Measurements from ENCODE around the gene TMEM154.
"Not testable (repeated sequence)": the region's sequence is repeated elsewhere in the genome, so short reads cannot be mapped to it uniquely, and the experiment has no call there.

Gene TMEM154

GRCh38 chr4:152665691-152666395, 14.0 kb downstream of the TMEM154 start:
- no peak for DNase-seq (ENCODE audit: low spot score)

GRCh38 chr4:152664067-152664378, 15.8 kb downstream of the TMEM154 start:
- not testable (repeated sequence) for DNase-seq (ENCODE audit: low spot score)

GRCh38 chr4:152663203-152664066, 16.4 kb downstream of the TMEM154 start:
- DNase-seq (ENCODE audit: low spot score) = no peak

GRCh38 chr4:152661649-152662048, 18.1 kb downstream of the TMEM154 start:
- no peak for DNase-seq (ENCODE audit: low spot score)

GRCh38 chr4:152660526-152660925, 19.3 kb downstream of the TMEM154 start:
- no peak for DNase-seq (ENCODE audit: low spot score)

GRCh38 chr4:152659806-152660205, 20.0 kb downstream of the TMEM154 start:
- DNase-seq (ENCODE audit: low spot score) = no peak

GRCh38 chr4:152657657-152658056, 22.1 kb downstream of the TMEM154 start:
- DNase-seq (ENCODE audit: low spot score) = no peak

- no peak for DNase-seq (ENCODE audit: low spot score)
Measured at GRCh38 chr4:152655272-152656129, 24.3 kb downstream of the TMEM154 start.

GRCh38 chr4:152652102-152652501, 27.7 kb downstream of the TMEM154 start:
- DNase-seq (ENCODE audit: low spot score) = no peak

GRCh38 chr4:152651473-152652060, 28.2 kb downstream of the TMEM154 start:
- DNase-seq (ENCODE audit: low spot score) = no peak

GRCh38 chr4:152646221-152646620, 33.6 kb downstream of the TMEM154 start:
- no peak for DNase-seq (ENCODE audit: low spot score)

- no peak for DNase-seq (ENCODE audit: low spot score)
Measured at GRCh38 chr4:152644130-152644529, 35.7 kb downstream of the TMEM154 start.

GRCh38 chr4:152643153-152644035, 36.4 kb downstream of the TMEM154 start:
- DNase-seq (ENCODE audit: low spot score) = no peak

- DNase-seq (ENCODE audit: low spot score) = peak; percentile 14
Measured at GRCh38 chr4:152640058-152640921, 39.5 kb downstream of the TMEM154 start.

GRCh38 chr4:152635851-152636250, 43.9 kb downstream of the TMEM154 start:
- DNase-seq (ENCODE audit: low spot score) = no peak

- no peak for DNase-seq (ENCODE audit: low spot score)
Measured at GRCh38 chr4:152634110-152634760, 45.6 kb downstream of the TMEM154 start.

- no peak for DNase-seq (ENCODE audit: low spot score)
Measured at GRCh38 chr4:152633118-152633517, 46.7 kb downstream of the TMEM154 start.

- no peak for DNase-seq (ENCODE audit: low spot score)
Measured at GRCh38 chr4:152630324-152630723, 49.5 kb downstream of the TMEM154 start.

- DNase-seq (ENCODE audit: low spot score) = no peak
Measured at GRCh38 chr4:152629908-152630307, 49.9 kb downstream of the TMEM154 start.

GRCh38 chr4:152628128-152628527, 51.7 kb downstream of the TMEM154 start:
- DNase-seq (ENCODE audit: low spot score) = no peak
